ENCODE measurements around the gene ZNF587B.
"Not testable (repeated sequence)": the region's sequence is repeated elsewhere in the genome, so short reads cannot be mapped to it uniquely, and the experiment has no call there.

DNA sequence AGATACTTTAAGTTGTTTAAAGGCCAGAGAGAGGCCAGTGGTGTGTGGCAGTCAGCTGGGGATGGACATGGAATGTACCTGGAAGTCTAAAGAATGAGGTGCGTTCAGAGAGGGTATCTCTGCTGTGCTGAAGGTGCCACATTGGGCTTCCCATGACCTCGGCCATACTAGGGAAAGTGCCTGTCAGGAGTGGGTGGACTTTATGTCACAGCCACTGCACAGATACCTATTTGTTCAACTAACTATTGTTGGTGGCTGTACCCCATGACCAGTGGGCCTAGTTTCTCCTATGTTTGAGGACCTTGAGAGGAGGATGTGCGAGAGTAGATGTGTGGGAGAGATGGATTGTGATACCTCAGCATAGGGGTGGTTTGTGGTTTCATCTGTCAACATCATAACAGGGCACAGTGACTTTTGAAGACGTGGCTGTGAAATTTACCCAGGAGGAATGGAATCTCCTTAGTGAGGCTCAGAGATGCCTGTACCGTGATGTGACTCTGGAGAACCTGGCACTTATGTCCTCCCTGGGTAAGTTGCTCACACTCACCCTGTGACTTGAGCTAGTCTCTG, 8.6 kb downstream of the ZNF587B start:
- TF ChIP-seq FOS (IDR thresholded peaks at IDR 0.05; ENCODE audit: borderline replicate concordance, extremely low read depth, insufficient read length); ATF7 (IDR thresholded peaks at IDR 0.05; ENCODE audit: low read depth); SRF (IDR thresholded peaks at IDR 0.05; ENCODE audit: low read depth in 2 of 2, low read length in 2 of 2); SREBF2 (IDR thresholded peaks at IDR 0.05; ENCODE audit: low read length); RAD51 (IDR thresholded peaks at IDR 0.05); BHLHE40 (IDR thresholded peaks at IDR 0.05; ENCODE audit: borderline replicate concordance in 1 of 2, low read depth in 2 of 2, low read length in 1 of 2); RELA (IDR thresholded peaks at IDR 0.05; ENCODE audit: borderline replicate concordance, partially characterized antibody); POLR2AphosphoS5 (IDR thresholded peaks at IDR 0.05; ENCODE audit: low read length); RFX5 (IDR thresholded peaks at IDR 0.05; ENCODE audit: low read depth, low read length); ZNF274 (IDR thresholded peaks at IDR 0.05; ENCODE audit: insufficient read depth, insufficient read length): not testable (repeated sequence)
- TF ChIP-seq, protein P1, sequence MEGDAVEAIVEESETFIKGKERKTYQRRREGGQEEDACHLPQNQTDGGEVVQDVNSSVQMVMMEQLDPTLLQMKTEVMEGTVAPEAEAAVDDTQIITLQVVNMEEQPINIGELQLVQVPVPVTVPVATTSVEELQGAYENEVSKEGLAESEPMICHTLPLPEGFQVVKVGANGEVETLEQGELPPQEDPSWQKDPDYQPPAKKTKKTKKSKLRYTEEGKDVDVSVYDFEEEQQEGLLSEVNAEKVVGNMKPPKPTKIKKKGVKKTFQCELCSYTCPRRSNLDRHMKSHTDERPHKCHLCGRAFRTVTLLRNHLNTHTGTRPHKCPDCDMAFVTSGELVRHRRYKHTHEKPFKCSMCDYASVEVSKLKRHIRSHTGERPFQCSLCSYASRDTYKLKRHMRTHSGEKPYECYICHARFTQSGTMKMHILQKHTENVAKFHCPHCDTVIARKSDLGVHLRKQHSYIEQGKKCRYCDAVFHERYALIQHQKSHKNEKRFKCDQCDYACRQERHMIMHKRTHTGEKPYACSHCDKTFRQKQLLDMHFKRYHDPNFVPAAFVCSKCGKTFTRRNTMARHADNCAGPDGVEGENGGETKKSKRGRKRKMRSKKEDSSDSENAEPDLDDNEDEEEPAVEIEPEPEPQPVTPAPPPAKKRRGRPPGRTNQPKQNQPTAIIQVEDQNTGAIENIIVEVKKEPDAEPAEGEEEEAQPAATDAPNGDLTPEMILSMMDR (IDR thresholded peaks at IDR 0.05 in 2 of 3, conservative IDR thresholded peaks at IDR 0.05 in 1 of 3; ENCODE audit: control insufficient read depth in 2 of 3, extremely low read depth in 1 of 3, insufficient read depth in 1 of 3, low read depth in 3 of 3, low read length in 3 of 3) = not testable (repeated sequence)
- TF ChIP-seq, protein P2, sequence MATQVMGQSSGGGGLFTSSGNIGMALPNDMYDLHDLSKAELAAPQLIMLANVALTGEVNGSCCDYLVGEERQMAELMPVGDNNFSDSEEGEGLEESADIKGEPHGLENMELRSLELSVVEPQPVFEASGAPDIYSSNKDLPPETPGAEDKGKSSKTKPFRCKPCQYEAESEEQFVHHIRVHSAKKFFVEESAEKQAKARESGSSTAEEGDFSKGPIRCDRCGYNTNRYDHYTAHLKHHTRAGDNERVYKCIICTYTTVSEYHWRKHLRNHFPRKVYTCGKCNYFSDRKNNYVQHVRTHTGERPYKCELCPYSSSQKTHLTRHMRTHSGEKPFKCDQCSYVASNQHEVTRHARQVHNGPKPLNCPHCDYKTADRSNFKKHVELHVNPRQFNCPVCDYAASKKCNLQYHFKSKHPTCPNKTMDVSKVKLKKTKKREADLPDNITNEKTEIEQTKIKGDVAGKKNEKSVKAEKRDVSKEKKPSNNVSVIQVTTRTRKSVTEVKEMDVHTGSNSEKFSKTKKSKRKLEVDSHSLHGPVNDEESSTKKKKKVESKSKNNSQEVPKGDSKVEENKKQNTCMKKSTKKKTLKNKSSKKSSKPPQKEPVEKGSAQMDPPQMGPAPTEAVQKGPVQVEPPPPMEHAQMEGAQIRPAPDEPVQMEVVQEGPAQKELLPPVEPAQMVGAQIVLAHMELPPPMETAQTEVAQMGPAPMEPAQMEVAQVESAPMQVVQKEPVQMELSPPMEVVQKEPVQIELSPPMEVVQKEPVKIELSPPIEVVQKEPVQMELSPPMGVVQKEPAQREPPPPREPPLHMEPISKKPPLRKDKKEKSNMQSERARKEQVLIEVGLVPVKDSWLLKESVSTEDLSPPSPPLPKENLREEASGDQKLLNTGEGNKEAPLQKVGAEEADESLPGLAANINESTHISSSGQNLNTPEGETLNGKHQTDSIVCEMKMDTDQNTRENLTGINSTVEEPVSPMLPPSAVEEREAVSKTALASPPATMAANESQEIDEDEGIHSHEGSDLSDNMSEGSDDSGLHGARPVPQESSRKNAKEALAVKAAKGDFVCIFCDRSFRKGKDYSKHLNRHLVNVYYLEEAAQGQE (IDR thresholded peaks at IDR 0.05; ENCODE audit: low read depth, low read length) = not testable (repeated sequence)
- TF ChIP-seq, protein P3, sequence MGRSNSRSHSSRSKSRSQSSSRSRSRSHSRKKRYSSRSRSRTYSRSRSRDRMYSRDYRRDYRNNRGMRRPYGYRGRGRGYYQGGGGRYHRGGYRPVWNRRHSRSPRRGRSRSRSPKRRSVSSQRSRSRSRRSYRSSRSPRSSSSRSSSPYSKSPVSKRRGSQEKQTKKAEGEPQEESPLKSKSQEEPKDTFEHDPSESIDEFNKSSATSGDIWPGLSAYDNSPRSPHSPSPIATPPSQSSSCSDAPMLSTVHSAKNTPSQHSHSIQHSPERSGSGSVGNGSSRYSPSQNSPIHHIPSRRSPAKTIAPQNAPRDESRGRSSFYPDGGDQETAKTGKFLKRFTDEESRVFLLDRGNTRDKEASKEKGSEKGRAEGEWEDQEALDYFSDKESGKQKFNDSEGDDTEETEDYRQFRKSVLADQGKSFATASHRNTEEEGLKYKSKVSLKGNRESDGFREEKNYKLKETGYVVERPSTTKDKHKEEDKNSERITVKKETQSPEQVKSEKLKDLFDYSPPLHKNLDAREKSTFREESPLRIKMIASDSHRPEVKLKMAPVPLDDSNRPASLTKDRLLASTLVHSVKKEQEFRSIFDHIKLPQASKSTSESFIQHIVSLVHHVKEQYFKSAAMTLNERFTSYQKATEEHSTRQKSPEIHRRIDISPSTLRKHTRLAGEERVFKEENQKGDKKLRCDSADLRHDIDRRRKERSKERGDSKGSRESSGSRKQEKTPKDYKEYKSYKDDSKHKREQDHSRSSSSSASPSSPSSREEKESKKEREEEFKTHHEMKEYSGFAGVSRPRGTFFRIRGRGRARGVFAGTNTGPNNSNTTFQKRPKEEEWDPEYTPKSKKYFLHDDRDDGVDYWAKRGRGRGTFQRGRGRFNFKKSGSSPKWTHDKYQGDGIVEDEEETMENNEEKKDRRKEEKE (IDR thresholded peaks at IDR 0.05) = not testable (repeated sequence)

Data from GM12878 (cell line).